GM21447 (cell line): ENCODE results near the gene PTN.
"Not testable (repeated sequence)": the region's sequence is repeated elsewhere in the genome, so short reads cannot be mapped to it uniquely, and the experiment has no call there.

Source experiments
- ATAC-seq: cut with Tn5 transposase; IDR thresholded peaks from one replicate; pipeline ENCODE4 v1.9.1; 2021; ENCODE audit not compliant: unreplicated experiment

PTN gene

GRCh38 chr7:137181619-137182018 lies 161.9 kb downstream of the PTN start:
- not testable (repeated sequence) for ATAC-seq
